Left colon (tissue), 2 donors: ENCODE measurements around the gene MTFR1L. TPM values are rescaled to one million over a fixed set of nuclear protein-coding genes. Genes with fewer than 3 reads are reported as not detected.
"Not testable (repeated sequence)": the region's sequence is repeated elsewhere in the genome, so short reads cannot be mapped to it uniquely, and the experiment has no call there.

Experiments used
- ATAC-seq: fragments of 200-7000 bp; cut with Tn5 transposase; one replicate; pipeline ENCODE4 v1.9.1; 2020; ENCODE audit warnings: mild to moderate bottlenecking, moderate library complexity
- DNase-seq, 2 donors: peaks; one replicate each; pipeline ENCODE4 v3.0.0-alpha.2; 2020
- intact Hi-C, 2 donors: fragments of 100-400 bp; cut with DNase I in 1 of 2; cut with micrococcal nuclease in 1 of 2; formaldehyde crosslinking; loops; one replicate each; pipeline versions ENCODE4 v1.11.2 to v1.14.0; 2022; cut with DNase I, micrococcal nuclease
- total RNA-seq, 2 donors: library from RNA; stranded (reverse); fragmentation: NEBNext Ultra II Directional; extraction: Animal tissue kit (Norgen Biotek cat#: 25700); gene quantifications; one replicate each; pipeline ENCODE4 v1.2.1, GENCODE V29; 2021
- donor health status: DM: no; HTN: no; CAD: no.
- donor health status: DM: yes; HTN: yes; CAD: no.

Gene MTFR1L
- total RNA-seq, 2 donors from 2014 or later, result 42.1 to 59.4 TPM

DNA sequence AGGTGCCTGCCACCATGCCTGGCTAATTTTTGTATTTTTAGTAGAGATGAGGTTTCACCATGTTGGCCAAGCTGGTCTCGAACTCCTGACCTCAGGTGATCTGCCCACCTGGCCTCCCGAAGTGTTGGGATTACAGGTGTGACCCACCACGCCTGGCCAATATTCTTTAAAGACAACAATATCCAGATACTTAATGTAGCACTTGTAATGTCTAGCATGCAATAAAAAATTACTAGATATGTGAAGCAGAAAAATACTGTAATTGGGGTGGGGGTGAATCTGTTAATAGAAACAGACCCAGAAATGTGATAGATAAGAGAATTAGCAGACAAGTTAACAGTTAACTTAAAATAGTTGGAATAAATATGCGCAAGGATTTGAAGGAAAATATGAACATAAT is 20.1 kb downstream of the MTFR1L start:
- intact Hi-C loops, ATAC-seq, DNase-seq: not testable (repeated sequence)

DNA sequence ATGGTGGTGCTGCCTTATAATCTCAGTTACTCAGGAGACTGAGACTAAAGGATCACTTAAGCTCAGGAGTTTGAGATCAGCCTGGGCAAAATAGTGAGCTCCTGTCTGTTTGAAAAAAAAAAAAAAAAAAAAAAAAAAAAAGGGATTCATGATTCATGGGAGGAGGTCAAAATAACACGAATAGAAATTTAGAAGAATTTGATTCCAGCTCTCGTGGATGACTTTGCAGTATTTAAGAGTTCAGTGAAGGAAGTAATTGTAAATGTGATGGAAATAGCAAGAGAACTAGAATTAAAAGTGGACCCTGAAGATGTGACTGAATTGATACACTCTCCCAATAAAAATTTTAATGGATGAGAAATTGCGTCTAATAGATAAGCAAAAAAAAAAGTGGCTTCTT is 23.7 kb downstream of the MTFR1L start:
- no peak for DNase-seq
- intact Hi-C loops, result no loop called here
- no peak for ATAC-seq

DNA sequence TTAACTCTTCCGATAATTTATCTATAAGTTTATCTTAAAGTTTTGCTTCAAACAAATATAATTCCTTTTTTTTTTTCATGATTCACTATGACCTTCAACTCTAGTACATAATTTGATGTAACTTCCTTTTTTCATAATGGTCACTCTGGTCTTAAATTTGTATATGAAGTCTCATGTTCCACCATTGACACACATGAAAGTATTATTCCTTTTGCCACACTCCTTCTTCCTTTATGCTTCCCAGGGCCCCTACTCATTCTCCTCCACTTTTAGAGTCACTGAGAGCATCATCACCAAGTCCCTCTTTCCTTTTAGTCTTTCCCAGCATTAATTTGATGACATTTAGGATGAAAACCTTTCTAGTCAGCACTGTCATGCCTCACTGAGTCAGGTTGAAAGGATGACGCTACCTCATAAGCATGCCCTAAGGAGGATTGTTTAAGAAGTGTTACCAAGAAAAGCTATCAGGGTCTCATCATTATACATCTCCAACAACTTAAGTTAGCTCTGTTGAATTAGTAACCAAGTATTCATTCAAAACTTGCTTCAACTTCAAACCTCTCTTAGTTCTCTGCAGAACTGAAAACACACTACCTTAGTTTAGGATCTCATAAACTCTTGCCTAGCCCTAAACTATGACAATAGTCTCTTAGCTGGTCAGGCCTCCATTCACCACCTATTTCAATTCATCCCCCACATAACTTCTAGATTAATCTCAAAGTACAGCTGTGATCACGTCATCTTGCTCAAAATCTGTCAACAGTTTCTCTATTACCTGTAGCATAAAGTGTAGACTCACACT is 25.0 kb downstream of the MTFR1L start:
- DNase-seq (no peak), ATAC-seq (no peak)
- intact Hi-C loops, result no loop called here

DNA sequence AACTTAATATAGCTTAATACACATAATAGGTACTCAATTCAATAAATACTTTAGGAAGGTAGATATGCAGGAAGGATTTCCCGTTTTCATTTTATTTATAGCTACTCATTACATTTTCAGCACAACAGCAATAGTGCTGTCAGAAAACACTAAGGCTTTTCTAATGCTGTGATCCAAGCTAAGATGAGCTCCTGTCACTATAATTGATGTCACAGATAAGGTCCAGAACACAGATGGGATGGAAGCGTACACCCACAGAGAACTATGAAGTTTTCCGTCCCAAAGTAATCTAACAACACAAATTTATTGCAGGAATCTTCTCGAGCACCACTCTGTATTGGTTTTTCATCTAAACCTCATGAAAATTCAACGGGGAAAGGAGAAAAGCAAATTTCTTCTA is 25.9 kb downstream of the MTFR1L start:
- DNase-seq (no peak), ATAC-seq (no peak)
- intact Hi-C loops, result no loop called here

DNA sequence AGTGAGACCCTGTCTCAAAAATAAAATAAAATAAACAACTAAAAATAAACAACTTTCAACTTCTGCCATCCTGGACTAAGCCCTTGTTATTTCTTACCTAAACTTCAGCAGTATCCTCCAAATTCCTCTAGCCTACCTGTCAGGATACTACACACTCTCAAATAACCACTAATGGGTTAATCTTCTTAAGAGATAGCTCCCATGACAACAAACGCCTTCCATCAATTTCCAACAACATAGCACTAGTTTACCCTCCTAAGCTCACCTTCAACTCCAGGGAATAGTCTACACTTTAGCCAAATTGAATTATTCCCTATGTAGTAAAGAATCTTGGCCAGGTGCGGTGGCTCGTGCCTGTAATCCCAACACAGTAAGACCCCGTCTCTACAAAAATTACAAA is 28.2 kb downstream of the MTFR1L start:
- DNase-seq, result no peak
- intact Hi-C loops, result no loop called here
- no peak for ATAC-seq

DNA sequence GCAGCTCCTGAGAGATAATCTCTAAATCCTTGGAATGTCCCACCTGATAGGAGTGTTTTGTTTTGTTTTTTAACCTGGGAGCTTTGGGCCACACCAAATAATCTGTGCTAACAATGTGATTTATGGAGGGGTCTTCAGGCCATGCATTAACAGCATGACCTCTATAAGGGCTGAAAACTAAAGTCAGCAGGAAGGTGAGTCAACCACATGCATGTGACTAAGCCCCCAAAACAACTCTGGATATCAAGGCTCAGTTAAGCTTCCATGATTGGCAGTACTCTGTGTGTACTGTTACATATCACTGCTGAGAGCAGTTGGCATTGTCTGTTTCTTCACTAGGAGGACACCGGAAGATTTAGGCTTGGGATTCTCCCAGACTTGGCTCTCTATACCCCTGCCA is 28.8 kb downstream of the MTFR1L start:
- ATAC-seq, result no peak
- intact Hi-C loops, result no loop called here
- no peak for DNase-seq

DNA sequence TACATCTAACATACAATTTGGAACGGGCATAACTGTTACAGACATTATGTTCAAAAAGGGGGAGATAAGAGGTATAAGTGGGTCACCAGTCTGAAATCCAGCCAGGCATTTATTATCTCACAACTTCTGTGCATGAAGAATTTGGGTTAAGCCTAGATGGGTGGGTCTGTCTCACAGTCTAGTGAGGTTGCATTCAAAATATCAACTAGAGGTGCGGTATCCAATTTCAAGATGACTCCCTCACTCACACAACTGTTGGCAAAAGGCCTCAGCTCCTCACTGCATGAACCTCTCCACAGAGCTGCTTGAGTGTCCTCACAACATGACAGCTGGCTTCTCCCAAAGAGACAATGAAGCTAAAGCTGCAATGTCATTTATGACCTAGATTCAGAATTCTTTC is 34.8 kb downstream of the MTFR1L start:
- DNase-seq (no peak), ATAC-seq (no peak)
- intact Hi-C loops, result no loop called here

DNA sequence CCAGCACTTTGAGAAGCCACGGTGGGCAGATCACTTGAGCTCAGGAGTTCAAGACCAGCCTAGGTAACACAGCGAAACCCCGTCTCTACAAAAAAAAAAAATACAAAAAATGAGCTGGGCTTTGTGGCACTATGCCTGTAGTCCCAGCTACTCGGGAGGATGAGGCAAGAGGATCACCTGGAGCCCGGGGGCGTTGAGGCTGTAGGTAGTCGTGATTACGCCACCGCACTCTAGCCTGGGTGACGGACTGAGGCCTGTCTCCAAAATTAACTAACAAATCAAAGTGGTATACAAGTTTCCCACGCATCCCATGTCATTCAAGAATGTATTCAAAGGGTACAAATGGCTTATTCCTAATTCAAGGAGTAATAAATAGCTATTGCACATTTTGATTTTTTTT is 37.1 kb downstream of the MTFR1L start:
- no peak for DNase-seq
- intact Hi-C loops, result no loop called here
- no peak for ATAC-seq

DNA sequence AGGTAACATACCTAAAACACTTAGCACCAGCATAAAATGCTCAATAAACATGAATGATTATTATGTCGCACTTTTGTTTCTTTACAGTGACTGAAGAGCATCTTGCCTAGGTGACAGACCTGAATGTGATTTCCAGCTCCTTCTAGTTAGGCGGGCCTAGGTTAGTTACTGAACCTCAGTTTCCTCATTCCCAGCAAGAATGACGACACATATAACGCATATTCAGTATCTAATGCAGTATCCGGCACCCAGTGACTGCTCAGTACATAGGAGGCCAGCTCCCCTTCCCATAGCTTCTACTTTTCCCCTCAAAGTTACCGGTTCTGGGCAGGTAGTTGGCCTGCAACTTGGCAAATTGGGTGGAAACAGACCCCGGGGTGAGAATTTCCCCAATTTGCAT is 38.7 kb downstream of the MTFR1L start:
- intact Hi-C loops, result no loop called here
- ATAC-seq, result no peak

DNA sequence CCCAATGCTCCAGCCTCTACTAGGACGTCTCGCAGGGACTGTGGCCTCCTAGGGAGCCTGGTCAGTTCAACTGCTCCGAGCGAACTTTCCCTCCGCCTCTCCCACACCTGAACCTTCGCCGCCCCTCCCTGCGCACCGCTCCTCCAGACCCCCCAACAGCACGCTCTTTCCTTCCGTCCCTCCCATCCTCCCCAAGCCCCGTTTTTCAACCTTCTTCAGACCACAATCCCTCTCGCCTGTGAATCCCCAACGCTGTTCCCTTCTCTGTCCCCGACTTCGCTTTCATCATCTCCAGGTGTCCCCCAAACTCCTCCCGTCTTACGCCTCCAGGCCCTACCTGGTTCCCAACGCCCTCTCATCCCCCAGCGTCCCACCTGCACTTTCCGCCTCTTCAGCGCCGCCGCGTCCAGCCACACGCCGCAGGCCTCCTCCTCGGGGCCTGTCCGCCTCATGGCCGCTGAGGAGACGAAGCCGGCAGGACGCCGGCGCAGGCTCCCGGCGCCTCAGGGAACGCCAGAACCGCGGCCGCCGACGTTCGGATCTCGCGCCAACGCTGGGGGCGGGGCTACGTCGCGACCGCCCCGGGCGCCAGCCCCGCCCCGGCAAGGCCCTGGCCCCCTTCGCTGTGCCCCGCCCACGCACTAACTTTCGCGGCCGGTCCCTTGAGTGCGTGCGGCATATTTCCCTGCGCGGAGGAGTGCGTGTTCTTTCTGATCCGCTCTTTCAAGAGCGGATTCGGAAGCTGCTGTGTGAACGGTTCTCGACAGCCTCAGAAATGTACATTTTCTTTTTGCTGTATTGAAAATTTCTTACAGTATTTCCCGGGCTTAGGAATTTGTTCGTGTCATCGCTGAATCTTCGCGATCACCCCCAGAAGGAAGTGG is 39.4 kb downstream of the MTFR1L start, which contains the start of gene AUNIP:
Gene AUNIP (minus strand): TSS at position 552 of the 884 bp plus-strand sequence. CDS start 100 bp downstream, at position 452.
- intact Hi-C loops, result no loop called here
- ATAC-seq (peak; percentile 97), DNase-seq (peak; percentile 81 to 92)

More for the DNA sequence above, 38.7 kb downstream of the MTFR1L start:
- DNase-seq, result no peak

DNA sequence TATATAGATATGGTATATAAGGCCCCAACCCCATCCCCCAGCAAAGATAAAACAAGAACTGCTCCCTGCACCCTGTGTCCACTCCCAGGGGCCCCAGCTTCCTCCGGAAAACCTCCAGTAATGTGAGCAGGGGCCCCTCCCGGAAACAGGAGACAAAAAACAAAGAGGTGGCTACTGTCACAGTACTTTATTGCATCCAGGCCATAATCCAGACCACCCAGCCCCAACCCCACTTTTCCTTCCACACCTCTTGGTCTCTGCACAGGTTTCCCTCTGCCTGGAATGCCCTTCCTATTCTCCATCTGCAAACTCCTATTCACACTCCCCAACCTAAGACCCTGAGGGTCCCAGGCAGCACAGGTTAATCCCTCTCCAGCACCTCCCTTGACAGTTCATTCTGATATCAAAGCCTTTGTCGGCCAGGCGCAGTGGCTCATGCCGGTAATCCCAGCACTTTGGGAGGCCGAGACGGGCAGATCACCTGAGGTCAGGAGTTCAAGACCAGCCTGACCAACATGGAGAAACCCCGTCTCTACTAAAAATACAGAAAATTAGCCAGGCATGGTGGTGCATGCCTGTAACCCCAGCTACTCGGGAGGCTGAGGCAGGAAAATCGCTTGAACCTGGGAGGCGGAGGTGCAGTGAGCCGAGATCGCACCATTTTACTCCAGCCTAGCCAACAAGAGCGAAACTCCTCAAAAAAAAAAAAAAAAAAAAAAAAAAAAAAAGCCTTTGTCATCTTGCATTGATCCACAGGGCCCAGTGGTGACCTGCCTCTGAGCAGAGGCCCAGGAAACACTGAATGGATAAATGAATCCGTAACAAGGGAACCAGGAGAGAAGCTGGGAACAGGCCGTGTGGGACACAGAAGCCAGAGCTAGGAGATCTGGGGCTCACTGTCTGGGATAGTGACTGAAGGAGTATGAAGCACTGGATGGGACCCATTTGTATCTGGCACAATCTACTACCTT is 41.8 kb downstream of the MTFR1L start:
- ATAC-seq (peak; percentile 39), DNase-seq (peak; percentile 51 to 53)
- intact Hi-C loops, result no loop called here

DNA sequence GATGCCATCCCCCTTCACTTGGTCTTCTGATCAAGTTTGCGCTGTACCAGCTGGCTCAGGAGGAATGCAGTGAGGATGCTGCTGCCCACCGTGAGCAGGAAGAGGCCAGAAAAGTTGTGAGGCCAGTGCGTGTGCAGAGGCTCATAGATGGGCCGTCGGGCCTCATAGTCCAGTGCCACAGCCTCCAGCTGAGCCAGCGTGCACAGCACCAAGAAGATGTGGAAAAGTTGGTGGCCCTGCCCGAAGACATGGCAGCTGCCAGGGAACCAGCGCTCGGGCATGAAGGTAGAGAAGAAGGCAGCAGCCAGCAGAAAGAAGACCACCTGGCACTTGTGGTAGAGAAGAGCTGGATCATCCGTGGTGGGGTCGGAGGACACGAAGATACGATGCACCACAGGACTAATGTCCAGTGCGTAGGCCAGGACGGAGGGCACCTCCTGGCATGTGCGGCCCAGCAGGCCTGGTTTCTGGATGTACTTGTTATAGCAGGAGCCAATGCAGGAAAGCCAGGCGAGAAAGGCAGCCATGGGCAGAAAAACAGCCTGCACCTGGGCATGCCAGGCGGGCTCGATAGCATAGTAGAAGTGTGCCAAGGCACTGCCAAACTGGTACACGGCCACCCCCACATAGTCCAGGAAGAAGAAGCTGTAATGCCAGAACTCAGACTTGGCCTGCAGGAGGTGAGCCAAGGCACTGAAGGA is 43.2 kb downstream of the MTFR1L start:
- intact Hi-C loops, result no loop called here
- DNase-seq (no peak), ATAC-seq (no peak)

DNA sequence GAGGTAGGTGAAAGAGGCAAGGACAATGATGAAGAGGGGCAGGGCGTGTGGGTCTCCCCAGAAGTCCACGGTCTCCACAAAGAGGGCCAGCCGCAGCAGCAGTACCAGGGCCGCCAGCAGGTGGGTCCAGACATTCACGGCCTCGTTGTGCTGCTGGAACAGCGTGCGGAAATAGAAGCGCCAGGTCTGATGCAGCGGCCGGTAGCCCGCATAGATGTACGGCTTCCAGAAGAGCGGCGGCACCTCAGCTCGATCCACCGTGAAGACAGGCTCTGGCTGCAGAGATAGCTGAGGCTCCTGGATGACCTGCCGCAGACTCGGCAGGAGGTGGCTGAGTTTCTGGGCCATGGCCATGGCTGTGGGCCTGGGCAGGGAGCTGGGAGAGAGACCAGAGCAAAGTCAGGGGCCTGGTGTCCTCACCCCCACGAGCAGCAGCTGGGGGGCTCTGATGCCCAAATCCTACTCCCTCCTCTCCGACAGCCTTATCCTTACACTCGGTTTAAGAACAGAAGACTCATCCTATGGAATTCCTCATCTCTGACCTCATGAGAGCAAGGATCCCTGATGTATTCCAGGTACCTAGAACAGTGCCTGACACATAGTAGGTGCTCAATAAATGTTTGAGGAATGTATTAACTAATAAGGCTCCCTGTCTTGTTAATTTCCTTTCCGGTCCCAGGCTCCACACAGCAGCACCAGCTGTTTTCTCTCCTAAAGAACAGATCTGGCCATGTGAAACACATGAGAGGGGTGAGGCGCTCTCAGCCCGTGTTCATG is 43.9 kb downstream of the MTFR1L start:
- ATAC-seq (no peak), DNase-seq (no peak)
- intact Hi-C loops, result no loop called here

DNA sequence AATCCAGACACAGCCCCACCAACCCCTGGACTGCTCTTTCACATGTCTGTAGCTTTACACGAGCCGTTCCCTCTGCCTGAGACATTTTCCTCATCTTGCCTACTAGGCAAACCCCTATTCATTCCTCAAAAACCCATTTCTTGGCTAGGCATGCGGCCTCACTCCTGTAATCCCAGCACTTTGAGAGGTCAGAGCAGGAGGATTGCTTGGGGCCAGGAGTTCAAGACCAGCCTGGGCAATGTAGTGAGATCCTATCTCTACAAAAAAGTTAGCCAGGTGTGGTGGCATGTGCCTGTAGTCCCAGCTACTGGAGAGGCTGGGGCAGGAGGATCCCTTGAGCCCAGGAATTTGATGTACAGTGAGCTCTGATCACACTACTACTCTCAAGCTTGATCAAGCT is 44.7 kb downstream of the MTFR1L start:
- DNase-seq (no peak), ATAC-seq (no peak)
- intact Hi-C loops, result no loop called here

DNA sequence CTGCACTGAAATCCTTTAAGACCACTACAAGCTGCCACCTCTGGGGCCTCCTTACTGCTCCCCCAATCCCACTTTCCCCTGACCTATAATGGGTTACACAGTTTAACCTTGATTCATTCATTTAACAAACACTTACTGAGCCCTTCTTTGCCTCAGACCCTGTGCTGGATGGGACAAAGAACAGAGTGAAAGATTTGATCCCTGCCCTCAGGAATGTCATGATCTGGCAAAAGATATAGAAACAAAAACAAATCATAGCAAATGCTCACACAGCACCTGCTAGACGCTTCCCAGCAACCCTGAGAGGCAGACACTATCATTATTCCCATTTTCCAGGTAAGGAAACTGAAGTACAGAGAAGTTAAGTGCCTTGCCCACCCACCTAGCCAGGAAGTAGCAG is 46.5 kb downstream of the MTFR1L start:
- intact Hi-C loops, result no loop called here
- no peak for DNase-seq
- no peak for ATAC-seq

DNA sequence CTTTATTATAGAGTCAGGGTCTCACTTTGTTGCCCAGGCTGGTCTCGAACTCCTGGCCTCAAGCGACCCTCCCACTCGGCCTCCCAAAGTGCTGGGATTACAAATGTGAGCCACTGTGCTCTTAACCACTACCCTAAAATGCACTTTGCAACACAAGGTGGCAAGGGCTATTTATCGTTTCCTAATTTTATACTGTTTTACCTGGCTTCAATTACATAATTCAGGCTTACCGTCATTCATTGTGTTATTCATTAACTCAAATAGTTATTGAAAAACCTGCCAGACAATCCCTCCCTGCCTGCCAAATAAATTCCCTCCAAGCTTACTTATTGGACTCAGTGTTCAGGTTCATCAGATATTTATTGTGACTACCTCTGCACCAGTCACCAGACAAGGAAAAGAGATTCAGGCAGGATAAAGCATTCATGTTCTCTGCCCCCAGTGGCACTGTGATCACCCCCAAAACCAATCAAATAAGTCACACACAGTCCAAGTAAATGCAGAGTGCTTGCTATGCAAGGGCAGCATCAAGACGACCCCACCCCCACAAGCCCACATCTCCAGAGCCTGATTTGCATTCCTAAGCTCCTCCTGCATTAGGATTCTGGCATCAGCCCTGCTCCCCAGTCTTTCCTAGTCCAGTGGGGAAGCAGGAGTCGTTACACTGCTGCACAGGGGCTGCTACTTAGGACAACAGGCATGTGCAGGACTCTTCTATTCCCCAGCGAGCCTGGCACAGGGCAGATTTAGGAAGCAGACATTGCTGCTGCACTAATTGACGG is 47.6 kb downstream of the MTFR1L start:
- DNase-seq (no peak), ATAC-seq (peak; percentile 71)
- intact Hi-C loops, result no loop called here
